IMR-90 (cell line): ENCODE data around the gene TJP3. TPM values are rescaled to one million over a fixed set of nuclear protein-coding genes. Genes with fewer than 3 reads are reported as not detected.
A peak's percentile ranks its signal among the peaks of the same experiment; 100 is the strongest.

Experiments used
- ATAC-seq: fragments of 200-7000 bp; cut with Tn5 transposase; 2 replicates; pipeline ENCODE4 v1.9.1; 2020; ENCODE audit warnings: low read depth, mild to moderate bottlenecking, moderate library complexity
- BruUV-seq: library from RNA; stranded (reverse); fragments of 400-500 nt; replicated peaks from 2 replicates; lab custom pipeline; 2021; lab: Mats Ljungman, UMichigan
- CTCF ChIA-PET: fragments of 300-600 bp; formaldehyde crosslinking; extraction: SDS; loops from one replicate; lab custom pipeline; 2021; ENCODE audit warnings: antibody characterized with exemption; lab: Yijun Ruan, JAX
- POLR2A ChIA-PET: fragments of 300-600 bp; sonication (Branson Sonifier 250); formaldehyde crosslinking; loops from one replicate; lab custom pipeline; 2022; ENCODE audit warnings: antibody characterized with exemption; ENCODE audit not compliant: unreplicated experiment; lab: Charles Lee
- DNase-seq: peaks from one replicate; pipeline ENCODE4 v3.0.0; 2013
- H2AFZ ChIP-seq: replicated peaks from 2 replicates; pipeline ENCODE3; 2013; ENCODE audit warnings: low read length, mild to moderate bottlenecking; ENCODE audit not compliant: poor library complexity
- H2AK5ac ChIP-seq: 2 replicates; pipeline ENCODE4 v1.6.1; 2013; ENCODE audit warnings: low read depth, low read length, inconsistent platforms
- H2AK9ac ChIP-seq: replicated peaks from 2 replicates; pipeline ENCODE3; 2013; ENCODE audit warnings: mild to moderate bottlenecking, low read depth, low read length, moderate library complexity; ENCODE audit not compliant: poor library complexity
- H2BK120ac ChIP-seq: 2 replicates; pipeline ENCODE4 v1.6.1; 2013; ENCODE audit warnings: low read depth, low read length, inconsistent platforms
- H2BK15ac ChIP-seq: 3 replicates; pipeline ENCODE4 v1.6.1; 2013; ENCODE audit warnings: low read depth, low read length, inconsistent platforms
- H2BK20ac ChIP-seq: 2 replicates; pipeline ENCODE4 v1.6.1; 2013; ENCODE audit warnings: low read depth, mild to moderate bottlenecking, inconsistent platforms, low read length, moderate library complexity
- H2BK5ac ChIP-seq: 2 replicates; pipeline ENCODE4 v1.6.1; 2013; ENCODE audit warnings: mild to moderate bottlenecking, low read depth, low read length, inconsistent platforms; ENCODE audit not compliant: poor library complexity, severe bottlenecking
- H3K14ac ChIP-seq: replicated peaks from 2 replicates; pipeline ENCODE4 v1.6.1; 2013; ENCODE audit warnings: low read depth, low read length, inconsistent platforms
- H3K18ac ChIP-seq: 2 replicates; pipeline ENCODE4 v1.6.1; 2013; ENCODE audit warnings: low read depth, low read length, control low read depth
- H3K23ac ChIP-seq: 2 replicates; pipeline ENCODE4 v1.6.1; 2013; ENCODE audit warnings: low read depth, low read length, inconsistent platforms
- H3K27ac ChIP-seq: 2 replicates; pipeline ENCODE4 v1.5.1; 2013; ENCODE audit warnings: mild to moderate bottlenecking, control low read depth, low read length; ENCODE audit not compliant: insufficient read depth
- H3K27me3 ChIP-seq: 2 replicates; pipeline ENCODE4 v1.6.1; 2013; ENCODE audit warnings: low read length; ENCODE audit not compliant: control insufficient read depth, insufficient read depth
- H3K36me3 ChIP-seq: 2 replicates; pipeline ENCODE4 v1.6.1; 2013; ENCODE audit warnings: low read length, mixed read lengths; ENCODE audit not compliant: control insufficient read depth, insufficient read depth
- H3K4ac ChIP-seq: 2 replicates; pipeline ENCODE4 v1.6.1; 2013; ENCODE audit warnings: low read depth, low read length, inconsistent platforms
- H3K4me1 ChIP-seq: 2 replicates; pipeline ENCODE4 v1.6.1; 2013; ENCODE audit warnings: low read length, mixed read lengths; ENCODE audit not compliant: control insufficient read depth, insufficient read depth
- H3K4me2 ChIP-seq: 2 replicates; pipeline ENCODE4 v1.6.1; 2013; ENCODE audit warnings: low read depth, mild to moderate bottlenecking, control low read depth, low read length, moderate library complexity
- H3K4me3 ChIP-seq: 2 replicates; pipeline ENCODE4 v1.5.1; 2013; ENCODE audit warnings: low read depth, mild to moderate bottlenecking, control low read depth, low read length, moderate library complexity; ENCODE audit not compliant: insufficient read depth
- H3K56ac ChIP-seq: 2 replicates; pipeline ENCODE4 v1.6.1; 2013; ENCODE audit warnings: low read length, inconsistent platforms; ENCODE audit not compliant: insufficient read depth; ENCODE audit errors: extremely low read depth
- H3K79me1 ChIP-seq, 2 experiments: 2 replicates each; pipeline ENCODE4 v1.6.1; 2013; ENCODE audit warnings: low read length in 2 of 2, inconsistent platforms in 1 of 2, low read depth in 1 of 2
- H3K9ac ChIP-seq: 2 replicates; pipeline ENCODE4 v1.6.1; 2013; ENCODE audit warnings: low read depth, low read length, control low read depth
- H3K9me1 ChIP-seq: 2 replicates; pipeline ENCODE4 v1.6.1; 2013; ENCODE audit warnings: low read length, inconsistent platforms; ENCODE audit not compliant: insufficient read depth
- H3K9me3 ChIP-seq: 2 replicates; pipeline ENCODE4 v1.6.1; 2013; ENCODE audit warnings: low read length; ENCODE audit not compliant: control insufficient read depth, insufficient read depth
- H4K20me1 ChIP-seq: 2 replicates; pipeline ENCODE4 v1.6.1; 2013; ENCODE audit warnings: low read length, inconsistent platforms; ENCODE audit not compliant: insufficient read depth
- H4K5ac ChIP-seq: 2 replicates; pipeline ENCODE4 v1.6.1; 2013; ENCODE audit warnings: mild to moderate bottlenecking, low read depth, low read length, control low read depth
- H4K8ac ChIP-seq, 2 experiments: 2 replicates each; pipeline ENCODE4 v1.6.1; 2013; ENCODE audit warnings: low read depth in 2 of 2, low read length in 2 of 2, control low read depth in 1 of 2, inconsistent platforms in 1 of 2
- H4K91ac ChIP-seq: 2 replicates; pipeline ENCODE4 v1.6.1; 2013; ENCODE audit warnings: low read depth, low read length, inconsistent platforms; ENCODE audit not compliant: insufficient read depth
- BHLHE40 ChIP-seq: fragments of 150-350 bp; IDR thresholded peaks from 2 replicates; pipeline ENCODE4 v1.6.1; 2016; ENCODE audit warnings: mild to moderate bottlenecking, low read depth, low read length
- CEBPB ChIP-seq: IDR thresholded peaks from 2 replicates; pipeline ENCODE4 v1.6.1; 2012; ENCODE audit warnings: low read depth, low read length, improper control_type of control experiment
- CHD1 ChIP-seq: IDR thresholded peaks from 2 replicates; pipeline ENCODE4 v1.6.1; 2012; ENCODE audit warnings: low read depth, low read length, improper control_type of control experiment
- FOS ChIP-seq: fragments of 150-350 bp; IDR thresholded peaks from 2 replicates; pipeline ENCODE4 v1.6.1; 2016; ENCODE audit warnings: low read depth, low read length
- MXI1 ChIP-seq: IDR thresholded peaks from 2 replicates; pipeline ENCODE4 v1.6.1; 2012; ENCODE audit warnings: low read depth, mild to moderate bottlenecking, low read length, moderate library complexity, borderline replicate concordance
- NFE2L2 ChIP-seq: fragments of 150-350 bp; IDR thresholded peaks from 2 replicates; pipeline ENCODE4 v1.6.1; 2016; ENCODE audit warnings: low read depth, mild to moderate bottlenecking, low read length
- RCOR1 ChIP-seq: IDR thresholded peaks from 2 replicates; pipeline ENCODE4 v1.6.1; 2012; ENCODE audit warnings: mild to moderate bottlenecking, low read length, improper control_type of control experiment; ENCODE audit not compliant: insufficient replicate concordance
- SMC3 ChIP-seq: fragments of 150-350 bp; IDR thresholded peaks from 2 replicates; pipeline ENCODE4 v1.6.1; 2016; ENCODE audit warnings: low read depth, mild to moderate bottlenecking, antibody characterized with exemption, low read length, moderate library complexity
- WGBS, 2 experiments: methylation state at CpG; one replicate each; pipeline versions ENCODE4 v1.1.5 to v1.1.7; 2013; ENCODE audit warnings: missing lambda C conversion rate in 2 of 2; ENCODE audit not compliant: insufficient read length in 1 of 2; ENCODE audit errors: extremely low coverage in 2 of 2; 5-methylcytosine and 5-hydroxymethylcytosine counted together
- dilution Hi-C: fragments of 300-500 bp; cut with HindIII; formaldehyde crosslinking; loops from one replicate; pipeline ENCODE4 v1.14.3; 2018; ENCODE audit warnings: low sequenced_read_pairs; ENCODE audit not compliant: unreplicated experiment
- in situ Hi-C: fragments of 300-500 bp; cut with MboI; formaldehyde crosslinking; loops from 3 replicates; pipeline ENCODE4 v1.14.3; 2019; ENCODE audit warnings: low sequenced_read_pairs, inconsistent platforms, mixed read lengths
- intact Hi-C: fragments of 100-400 bp; cut with micrococcal nuclease; formaldehyde crosslinking; loops from 2 replicates; pipeline ENCODE4 v1.10.0; 2022
- polyA plus RNA-seq, 3 experiments: library from polyadenylated mRNA; depleted of rRNA; stranded (reverse); fragments of >200 nt; gene quantifications; 2 replicates each; pipeline ENCODE4 v1.2.3, GENCODE V29; 2012; ENCODE audit warnings: low replicate concordance in 1 of 3
- total RNA-seq: library from RNA; depleted of rRNA; stranded (reverse); fragments of >200 nt; gene quantifications from 2 replicates; pipeline ENCODE4 v1.2.3, GENCODE V29; 2012
- TF ChIP-seq, protein P1 (sequence below): fragments of 150-350 bp; IDR thresholded peaks from 2 replicates; pipeline ENCODE4 v1.6.1; 2017; ENCODE audit warnings: mild to moderate bottlenecking, antibody characterized with exemption, low read length, low read depth

Gene TJP3
- total and polyA plus RNA-seq, 2 of the 4 experiments (the other 2 are of a cell fraction) = not detected

- Histone ChIP-seq H2BK5ac (no peak overlapping the region), H3K9me1 (no peaks in the 10 kb centered on the region), H3K27ac (no peak overlapping the region), H2AK5ac (no peak overlapping the region), H3K4me3 (no peak overlapping the region), H3K36me3 (no peaks in the 10 kb centered on the region), H3K9ac (no peak overlapping the region), H3K56ac (no peak overlapping the region), H3K4me2 (no peak overlapping the region), H3K14ac (no peak overlapping the region), H3K23ac (no peak overlapping the region), H3K4me1 (no peaks in the 10 kb centered on the region), H3K79me1 (no peaks in the 10 kb centered on the region), H2BK15ac (no peak overlapping the region), H3K18ac (no peak overlapping the region), H4K5ac (no peak overlapping the region), H3K4ac (no peak overlapping the region), H2AFZ (peak overlapping the region; percentile 49), H3K9me3 (no peaks in the 10 kb centered on the region), H3K27me3 (peaks cover 18% of the 10 kb centered on the region), H4K8ac (no peak overlapping the region), H2BK120ac (no peak overlapping the region), H2AK9ac (peak overlapping the region; percentile 70), H2BK20ac (no peak overlapping the region), H4K20me1 (no peaks in the 10 kb centered on the region), H4K91ac (no peak overlapping the region)
- dilution Hi-C loops = no loop called here
- CTCF ChIA-PET = no interaction called here
- no TSS peak for BruUV-seq
- WGBS, 2 experiments = 12% methylated on average over 3 of the region's 23 CpGs; no CpG with 5 or more reads in 1 of the 2 experiments
- intact Hi-C loops = no loop called here
- TF ChIP-seq MXI1 (no peak), RCOR1 (no peak), NFE2L2 (no peak), SMC3 (no peak), FOS (no peak), CEBPB (no peak), BHLHE40 (no peak), CHD1 (no peak)
- TF ChIP-seq, protein P1, sequence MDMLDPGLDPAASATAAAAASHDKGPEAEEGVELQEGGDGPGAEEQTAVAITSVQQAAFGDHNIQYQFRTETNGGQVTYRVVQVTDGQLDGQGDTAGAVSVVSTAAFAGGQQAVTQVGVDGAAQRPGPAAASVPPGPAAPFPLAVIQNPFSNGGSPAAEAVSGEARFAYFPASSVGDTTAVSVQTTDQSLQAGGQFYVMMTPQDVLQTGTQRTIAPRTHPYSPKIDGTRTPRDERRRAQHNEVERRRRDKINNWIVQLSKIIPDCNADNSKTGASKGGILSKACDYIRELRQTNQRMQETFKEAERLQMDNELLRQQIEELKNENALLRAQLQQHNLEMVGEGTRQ = no peak
- in situ Hi-C loops = no loop called here
- DNase-seq = no peak
- no peak for ATAC-seq
- POLR2A ChIA-PET = no interaction called here
These were observed 4.8 kb downstream of the TJP3 start for GRCh38 chr19:3712663-3713611.
